DOHH2 (cell line): ENCODE measurements around the gene NT5C1A.

Source experiments
- H3F3A ChIP-seq: fragments of 200-600 bp; sonication (generic), shearing (Covaris generic); 2 replicates; pipeline ENCODE4 v1.6.0; 2016; ENCODE audit warnings: antibody characterized with exemption, mild to moderate bottlenecking; ENCODE audit not compliant: control insufficient read depth, insufficient read depth
- H3K27ac ChIP-seq: fragments of 200-600 bp; sonication (generic); 2 replicates; pipeline ENCODE4 v1.5.1; 2014; ENCODE audit warnings: low read depth, mild to moderate bottlenecking, low read length, moderate library complexity
- H3K27me3 ChIP-seq: fragments of 200-600 bp; sonication (generic); 2 replicates; pipeline ENCODE4 v1.6.1; 2014; ENCODE audit warnings: mild to moderate bottlenecking, low read length, mixed read lengths; ENCODE audit not compliant: control insufficient read depth
- H3K36me3 ChIP-seq: fragments of 200-600 bp; sonication (generic); 2 replicates; pipeline ENCODE4 v1.6.1; 2014; ENCODE audit warnings: mild to moderate bottlenecking, low read length, moderate library complexity, mixed read lengths; ENCODE audit not compliant: control insufficient read depth
- H3K4me1 ChIP-seq: fragments of 200-600 bp; sonication (generic); 2 replicates; pipeline ENCODE4 v1.6.1; 2014; ENCODE audit warnings: mild to moderate bottlenecking, low read length, mixed read lengths; ENCODE audit not compliant: control insufficient read depth
- H3K4me2 ChIP-seq: fragments of 200-600 bp; sonication (generic); 2 replicates; pipeline ENCODE4 v1.6.0; 2014; ENCODE audit warnings: mild to moderate bottlenecking, low read length, moderate library complexity
- H3K4me3 ChIP-seq: fragments of 200-600 bp; sonication (generic); 2 replicates; pipeline ENCODE4 v1.5.1; 2014; ENCODE audit warnings: mild to moderate bottlenecking, low read length, mixed read lengths
- H3K79me2 ChIP-seq: fragments of 200-600 bp; sonication (generic); 2 replicates; pipeline ENCODE4 v1.6.1; 2014; ENCODE audit warnings: mild to moderate bottlenecking, low read length, mixed read lengths; ENCODE audit not compliant: control insufficient read depth
- H3K9me2 ChIP-seq: fragments of 200-600 bp; sonication (generic); replicated peaks from 2 replicates; pipeline ENCODE4 v1.6.1; 2014; ENCODE audit warnings: mild to moderate bottlenecking, low read length, mixed read lengths; ENCODE audit not compliant: control insufficient read depth
- H3K9me3 ChIP-seq: fragments of 200-600 bp; sonication (generic); 2 replicates; pipeline ENCODE4 v1.6.1; 2014; ENCODE audit warnings: antibody characterized with exemption, low read length, mixed read lengths; ENCODE audit not compliant: control insufficient read depth, insufficient read depth
- H4K20me1 ChIP-seq: fragments of 200-600 bp; sonication (generic); 2 replicates; pipeline ENCODE4 v1.6.0; 2014; ENCODE audit warnings: low read depth, mild to moderate bottlenecking, antibody characterized with exemption, low read length, moderate library complexity; ENCODE audit not compliant: control insufficient read depth, insufficient read depth
- CTCF ChIP-seq: fragments of 200-600 bp; sonication (generic); IDR thresholded peaks from one replicate; pipeline ENCODE4 v1.5.1; 2014; ENCODE audit warnings: antibody characterized with exemption, mild to moderate bottlenecking, low read depth, low read length; ENCODE audit not compliant: poor library complexity, severe bottlenecking
- EZH2phosphoT487 ChIP-seq: fragments of 200-600 bp; sonication (generic); IDR thresholded peaks from 2 replicates; pipeline ENCODE4 v1.6.1; 2017; ENCODE audit warnings: borderline replicate concordance, mild to moderate bottlenecking, antibody characterized with exemption, low read length, moderate library complexity, mixed read lengths

Gene NT5C1A

GRCh38 chr1:39683591-39684312 is 11.8 kb upstream of the NT5C1A start:
- TF ChIP-seq CTCF (no peak), EZH2phosphoT487 (no peak)
- Histone ChIP-seq H3K27me3 (peaks cover 46% of the 10 kb centered on the region), H3K9me2 (no peaks in the 10 kb centered on the region), H3K4me1 (peaks cover 4% of the 10 kb centered on the region; the same call in 1 of the 2 replicates), H3K9me3 (no peaks in the 10 kb centered on the region), H3K79me2 (no peaks in the 10 kb centered on the region), H4K20me1 (no peaks in the 10 kb centered on the region), H3K36me3 (no peaks in the 10 kb centered on the region), H3K27ac (no peak overlapping the region), H3K4me2 (no peak overlapping the region), H3F3A (no peaks in the 10 kb centered on the region), H3K4me3 (no peak overlapping the region)

GRCh38 chr1:39681999-39682398 is 10.1 kb upstream of the NT5C1A start:
- Histone ChIP-seq H3K4me3 (no peak overlapping the region), H3F3A (no peaks in the 10 kb centered on the region), H3K36me3 (no peaks in the 10 kb centered on the region), H3K9me2 (no peaks in the 10 kb centered on the region), H3K4me2 (no peak overlapping the region), H3K9me3 (no peaks in the 10 kb centered on the region), H3K4me1 (peaks cover 4% of the 10 kb centered on the region; the same call in 1 of the 2 replicates), H3K27me3 (peaks cover 34% of the 10 kb centered on the region), H3K27ac (no peak overlapping the region), H3K79me2 (no peaks in the 10 kb centered on the region), H4K20me1 (no peaks in the 10 kb centered on the region)
- TF ChIP-seq EZH2phosphoT487, result no peak
- TF ChIP-seq CTCF, result no peak

- Histone ChIP-seq H3K27me3 (peaks cover 30% of the 10 kb centered on the region), H3K9me2 (no peaks in the 10 kb centered on the region), H3K79me2 (no peaks in the 10 kb centered on the region), H3K4me2 (no peak overlapping the region), H3K4me3 (no peak overlapping the region), H3K9me3 (no peaks in the 10 kb centered on the region), H4K20me1 (no peaks in the 10 kb centered on the region), H3K4me1 (peaks cover 4% of the 10 kb centered on the region; the same call in 1 of the 2 replicates), H3K36me3 (no peaks in the 10 kb centered on the region), H3F3A (no peaks in the 10 kb centered on the region), H3K27ac (no peak overlapping the region)
- no peak for TF ChIP-seq CTCF
- no peak for TF ChIP-seq EZH2phosphoT487
Measured at GRCh38 chr1:39681294-39681693, 9.4 kb upstream of the NT5C1A start.
